HUDEP-2 (cell line): Measurements from ENCODE around the gene RBM11.

Experiments used
- DNase-seq, 76 experiments: peaks; one replicate each; lab custom pipeline; 2025; ENCODE audit not compliant: unreplicated experiment in 76 of 76; lab: John Stamatoyannopoulos, UW

RBM11 gene

GRCh38 chr21:14270631-14271030, 54.7 kb downstream of the RBM11 start:
- peak in 41 of 76 experiments; percentile 8 to 79 (median 32) for DNase-seq

DNA sequence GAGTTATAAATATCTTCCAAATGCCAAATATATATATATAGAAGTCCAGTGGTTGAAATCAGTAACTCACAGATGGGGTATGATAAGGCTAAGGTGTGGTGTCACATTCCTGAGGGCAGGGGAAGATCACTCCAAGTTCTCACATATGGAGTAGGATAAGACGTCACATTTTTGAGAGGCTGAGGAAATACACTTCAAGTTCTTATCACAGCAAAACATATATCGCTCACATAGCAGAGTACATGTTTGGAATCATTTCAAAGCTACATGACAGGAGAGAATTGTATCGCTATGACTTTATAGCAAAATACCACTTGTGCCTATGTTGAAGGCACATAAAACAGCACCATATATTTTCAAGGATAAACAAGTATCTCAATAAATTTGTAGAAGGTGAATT, 55.1 kb downstream of the RBM11 start:
- DNase-seq: peak in 57 of 76 experiments; percentile 22 to 96 (median 75)

GRCh38 chr21:14271641-14272040, 55.7 kb downstream of the RBM11 start:
- peak in 1 of 76 experiments; percentile 19 for DNase-seq

DNA sequence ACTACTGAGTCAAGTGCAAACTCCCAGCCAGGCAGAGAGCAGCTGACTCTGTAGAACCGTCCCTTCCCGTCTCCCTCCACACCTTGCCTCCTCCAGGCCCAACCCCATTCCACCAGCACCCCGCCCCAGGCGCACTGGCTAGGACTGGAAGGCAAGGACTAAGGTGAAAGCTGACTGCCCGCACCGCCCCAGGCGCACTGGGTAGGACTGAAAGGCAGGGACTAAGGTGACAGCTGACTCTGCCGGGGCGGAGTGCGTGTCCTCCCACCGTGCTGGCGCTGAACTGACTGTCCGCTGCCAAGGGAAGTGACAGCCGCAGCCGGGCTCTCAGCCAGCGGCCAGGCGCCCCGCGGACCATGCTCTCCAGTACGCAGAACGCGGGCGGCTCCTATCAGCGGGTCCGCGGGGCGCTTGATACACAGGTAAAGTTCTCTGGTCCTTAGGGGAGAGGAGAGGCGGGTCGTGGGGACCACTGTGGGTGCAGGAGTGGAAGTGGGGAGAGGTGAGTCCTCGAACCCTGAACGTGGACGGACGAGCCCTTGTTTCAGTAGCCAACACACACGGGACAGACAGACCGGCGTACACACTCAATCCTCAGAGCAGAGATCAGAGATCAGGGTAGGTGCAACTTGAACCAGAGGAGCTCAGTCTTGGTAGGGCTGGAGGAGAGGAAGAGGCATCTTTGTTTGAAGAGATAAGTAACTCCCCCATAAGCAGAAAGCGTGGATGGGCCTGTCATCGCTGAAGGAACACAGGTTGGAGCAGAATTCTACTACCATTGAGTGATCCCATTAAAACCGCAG, 58.0 kb downstream of the RBM11 start:
- peak in 72 of 76 experiments; percentile 18 to 93 (median 76) for DNase-seq

- no peak for DNase-seq
These were observed 59.8 kb downstream of the RBM11 start for GRCh38 chr21:14275702-14276205.
